Islet of Langerhans (tissue), 1 donor: ENCODE results near the gene C13orf42.

ENCODE experiments used
- FAIRE-seq: peaks from one replicate; lab custom pipeline; 2011; peaks lifted over from hg19 to GRCh38; lab: Jason Lieb, UNC

Gene C13orf42

DNA sequence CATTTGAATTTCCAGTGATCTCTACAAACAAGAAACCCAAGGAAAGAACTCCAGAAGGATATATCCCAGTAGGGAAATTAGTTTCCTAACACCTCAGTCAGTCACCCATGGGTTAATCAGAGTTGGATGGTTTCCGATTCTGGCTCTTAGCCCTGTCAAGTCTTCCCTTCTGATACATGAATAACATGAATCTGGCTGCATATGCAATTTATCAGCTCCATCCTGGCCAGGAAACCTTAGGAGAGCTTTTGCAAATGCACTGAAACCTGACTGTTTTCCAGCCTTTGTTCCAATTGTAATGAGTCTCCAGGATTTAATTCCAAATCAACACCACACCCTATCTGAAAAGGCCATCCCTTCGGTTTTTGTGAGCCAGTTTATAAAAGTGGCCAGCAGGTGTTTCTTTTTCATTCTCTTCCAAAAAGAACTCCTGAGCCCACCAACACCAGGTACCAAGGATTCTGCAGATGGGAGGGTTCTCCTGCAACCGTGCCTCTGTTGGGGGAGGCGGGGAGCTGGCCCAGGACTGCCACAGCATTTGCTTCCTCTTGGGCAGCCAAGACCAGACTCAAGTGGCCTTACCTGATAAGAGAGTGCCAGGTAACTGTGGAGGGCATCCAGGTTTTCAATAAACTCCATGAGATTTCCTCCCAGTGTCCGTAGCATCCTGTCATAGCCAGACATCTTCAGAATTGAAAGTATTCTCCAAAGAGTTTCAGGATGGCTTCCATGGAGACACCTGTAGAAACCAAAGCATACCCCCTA lies 77.5 kb downstream of the C13orf42 start:
- FAIRE-seq: no peak

GRCh38 chr13:51032831-51033230 lies 78.2 kb downstream of the C13orf42 start:
- no peak for FAIRE-seq
